ENCODE results near the gene DOCK1.
"Not testable (repeated sequence)": the region's sequence is repeated elsewhere in the genome, so short reads cannot be mapped to it uniquely, and the experiment has no call there.

Gene DOCK1

GRCh38 chr10:127292888-127293287, 387.7 kb downstream of the DOCK1 start:
- FAIRE-seq: no peak
- DNase-seq (ENCODE audit: insufficient read length, low spot score): no peak

GRCh38 chr10:127293640-127294039, 388.4 kb downstream of the DOCK1 start:
- DNase-seq (ENCODE audit: insufficient read length, low spot score) (no peak), FAIRE-seq (no peak)

GRCh38 chr10:127296696-127297095, 391.5 kb downstream of the DOCK1 start:
- DNase-seq (ENCODE audit: insufficient read length, low spot score): no peak
- no peak for FAIRE-seq

GRCh38 chr10:127298381-127298780, 393.2 kb downstream of the DOCK1 start:
- DNase-seq (ENCODE audit: insufficient read length, low spot score): no peak

GRCh38 chr10:127299192-127299591, 394.0 kb downstream of the DOCK1 start:
- not testable (repeated sequence) for DNase-seq (ENCODE audit: insufficient read length, low spot score); FAIRE-seq

More at GRCh38 chr10:127298381-127298780, 393.2 kb downstream of the DOCK1 start:
- FAIRE-seq: no peak

- FAIRE-seq (no peak), DNase-seq (ENCODE audit: insufficient read length, low spot score) (no peak)
Measured at GRCh38 chr10:127299956-127300689, 394.9 kb downstream of the DOCK1 start.

GRCh38 chr10:127300868-127301321, 395.7 kb downstream of the DOCK1 start:
- no peak for FAIRE-seq
- DNase-seq (ENCODE audit: insufficient read length, low spot score): no peak

GRCh38 chr10:127302343-127302742, 397.1 kb downstream of the DOCK1 start:
- FAIRE-seq (no peak), DNase-seq (ENCODE audit: insufficient read length, low spot score) (no peak)

GRCh38 chr10:127303105-127303504, 397.9 kb downstream of the DOCK1 start:
- FAIRE-seq (no peak), DNase-seq (ENCODE audit: insufficient read length, low spot score) (no peak)

GRCh38 chr10:127303746-127304145, 398.5 kb downstream of the DOCK1 start:
- DNase-seq (ENCODE audit: insufficient read length, low spot score) (no peak), FAIRE-seq (no peak)

GRCh38 chr10:127306479-127306878, 401.3 kb downstream of the DOCK1 start:
- no peak for FAIRE-seq
- no peak for DNase-seq (ENCODE audit: insufficient read length, low spot score)

GRCh38 chr10:127307338-127307737, 402.1 kb downstream of the DOCK1 start:
- no peak for FAIRE-seq
- DNase-seq (ENCODE audit: insufficient read length, low spot score): no peak

- no peak for DNase-seq (ENCODE audit: insufficient read length, low spot score)
- FAIRE-seq: no peak
Measured at GRCh38 chr10:127308031-127308430, 402.8 kb downstream of the DOCK1 start.

GRCh38 chr10:127309619-127310018, 404.4 kb downstream of the DOCK1 start:
- not testable (repeated sequence) for DNase-seq (ENCODE audit: insufficient read length, low spot score); FAIRE-seq

- FAIRE-seq: no peak
Measured at GRCh38 chr10:127310430-127310829, 405.2 kb downstream of the DOCK1 start.

GRCh38 chr10:127310923-127311322, 405.7 kb downstream of the DOCK1 start:
- FAIRE-seq: no peak
- no peak for DNase-seq (ENCODE audit: insufficient read length, low spot score)

More at GRCh38 chr10:127310430-127310829, 405.2 kb downstream of the DOCK1 start:
- DNase-seq (ENCODE audit: insufficient read length, low spot score): no peak

- FAIRE-seq (no peak), DNase-seq (ENCODE audit: insufficient read length, low spot score) (no peak)
Measured at GRCh38 chr10:127313996-127314700, 408.9 kb downstream of the DOCK1 start.

GRCh38 chr10:127314797-127315196, 409.6 kb downstream of the DOCK1 start:
- DNase-seq (ENCODE audit: insufficient read length, low spot score): no peak
- FAIRE-seq: no peak

GRCh38 chr10:127315888-127316287, 410.7 kb downstream of the DOCK1 start:
- DNase-seq (ENCODE audit: insufficient read length, low spot score): no peak
- FAIRE-seq: no peak

GRCh38 chr10:127318396-127318795, 413.2 kb downstream of the DOCK1 start:
- no peak for DNase-seq (ENCODE audit: insufficient read length, low spot score)
- no peak for FAIRE-seq

GRCh38 chr10:127319271-127319670, 414.0 kb downstream of the DOCK1 start:
- FAIRE-seq: no peak
- DNase-seq (ENCODE audit: insufficient read length, low spot score): no peak

- no peak for FAIRE-seq
- DNase-seq (ENCODE audit: insufficient read length, low spot score): no peak
Measured at GRCh38 chr10:127319691-127320090, 414.5 kb downstream of the DOCK1 start.

Data from HTR-8/SVneo (cell line).